HCT116 (cell line): ENCODE measurements around the gene CA6. TPM values are rescaled to one million over a fixed set of nuclear protein-coding genes. Genes with fewer than 3 reads are reported as not detected.

ENCODE experiments used
- ATAC-seq: fragments of 200-7000 bp; cut with Tn5 transposase; 2 replicates; pipeline ENCODE4 v1.9.1; 2020; ENCODE audit warnings: mild to moderate bottlenecking, moderate library complexity
- BruUV-seq: library from RNA; stranded (reverse); fragments of 400-500 nt; replicated peaks from 2 replicates; lab custom pipeline; 2021; lab: Mats Ljungman, UMichigan
- CTCF ChIA-PET: fragments of 300-600 bp; sonication (Branson Sonifier 250); formaldehyde crosslinking; loops from one replicate; lab custom pipeline; 2021; ENCODE audit warnings: antibody characterized with exemption; lab: Charles Lee
- POLR2A ChIA-PET: fragments of 300-600, 350-600 bp; sonication (Branson Sonifier 250); formaldehyde crosslinking; loops from one replicate; lab custom pipeline; 2021; ENCODE audit warnings: antibody characterized with exemption; lab: Charles Lee
- RAD21 ChIA-PET, 2 experiments: fragments of 300-600 bp; sonication (Branson Sonifier 250); formaldehyde crosslinking; loops; one replicate each; lab custom pipeline; 2023; ENCODE audit warnings: low total read pairs in 2 of 2; ENCODE audit not compliant: uncharacterized antibody in 2 of 2, unreplicated experiment in 2 of 2, low non-redundant PET in 1 of 2; lab: Charles Lee
- DNase-seq: peaks from one replicate; pipeline ENCODE4 v3.0.0-alpha.2; 2010; ENCODE audit warnings: low read depth, low spot score
- H2AFZ ChIP-seq: fragments of 200-600 bp; shearing (Covaris generic), sonication (generic); 2 replicates; pipeline ENCODE4 v1.6.1; 2017; ENCODE audit warnings: low read depth, mixed run types, mixed read lengths, antibody characterized with exemption, low read length; ENCODE audit not compliant: poor library complexity, severe bottlenecking
- H3K27ac ChIP-seq: 2 replicates; pipeline ENCODE4 v1.5.1; 2012; ENCODE audit warnings: low read depth, low read length
- H3K27me3 ChIP-seq: fragments of 200-600 bp; sonication (generic); 2 replicates; pipeline ENCODE4 v1.6.1; 2016; ENCODE audit warnings: mixed run types, low read length, mixed read lengths; ENCODE audit not compliant: insufficient read depth
- H3K36me3 ChIP-seq, 2 experiments: fragments of 200-500 bp in 1 of 2; fragments of 200-600 bp in 1 of 2; sonication (Bioruptor generic) in 1 of 2; sonication (generic) in 1 of 2; 2 replicates each; pipeline versions ENCODE4 v1.5.1 to v1.6.1; 2014 to 2016; ENCODE audit warnings: low read length in 2 of 2, inconsistent platforms in 1 of 2, mixed read lengths in 1 of 2, mixed run types in 1 of 2; ENCODE audit not compliant: insufficient read depth in 2 of 2, control insufficient read depth in 1 of 2
- H3K4me1 ChIP-seq, 2 experiments: fragments of 200-600 bp in 1 of 2; sonication (generic) in 1 of 2; 2 replicates each; pipeline versions ENCODE4 v1.5.1 to v1.6.1; 2012 to 2017; ENCODE audit warnings: low read length in 2 of 2, inconsistent platforms in 1 of 2, mild to moderate bottlenecking in 1 of 2, mixed read lengths in 1 of 2, mixed run types in 1 of 2, moderate library complexity in 1 of 2; ENCODE audit not compliant: insufficient read depth in 2 of 2, control insufficient read depth in 1 of 2
- H3K4me2 ChIP-seq: fragments of 200-600 bp; sonication (generic); 2 replicates; pipeline ENCODE4 v1.6.1; 2017; ENCODE audit warnings: mixed run types, low read length, mixed read lengths
- H3K4me3 ChIP-seq, 2 experiments: fragments of 200-600 bp in 1 of 2; sonication (generic) in 1 of 2; replicated peaks in 1 of 2; 2 replicates each; pipeline ENCODE4 v1.5.1; 2011 to 2016; ENCODE audit warnings: low read length in 2 of 2, control low read depth in 1 of 2, low read depth in 1 of 2, mild to moderate bottlenecking in 1 of 2, mixed read lengths in 1 of 2, mixed run types in 1 of 2
- H3K79me2 ChIP-seq: fragments of 200-600 bp; sonication (generic); 2 replicates; pipeline ENCODE4 v1.6.1; 2017; ENCODE audit warnings: mild to moderate bottlenecking, mixed run types, low read length, moderate library complexity, mixed read lengths; ENCODE audit not compliant: insufficient read depth
- H3K9ac ChIP-seq: fragments of 200-600 bp; sonication (generic); 2 replicates; pipeline ENCODE4 v1.6.1; 2016; ENCODE audit warnings: low read length, mixed read lengths
- H3K9me2 ChIP-seq: fragments of 200-600 bp; sonication (generic), shearing (Covaris generic); 2 replicates; pipeline ENCODE4 v1.6.1; 2017; ENCODE audit warnings: mixed run types, mild to moderate bottlenecking, moderate library complexity; ENCODE audit not compliant: insufficient read depth
- H3K9me3 ChIP-seq, 2 experiments: fragments of 200-500 bp in 1 of 2; fragments of 200-600 bp in 1 of 2; sonication (Bioruptor generic) in 1 of 2; sonication (generic) in 1 of 2; 2 replicates each; pipeline ENCODE4 v1.6.1; 2014 to 2017; ENCODE audit warnings: low read length in 2 of 2, mixed read lengths in 2 of 2, inconsistent platforms in 1 of 2, low read depth in 1 of 2, mild to moderate bottlenecking in 1 of 2, mixed run types in 1 of 2, moderate library complexity in 1 of 2; ENCODE audit not compliant: control insufficient read depth in 1 of 2, insufficient read depth in 1 of 2
- H4K20me1 ChIP-seq: fragments of 200-600 bp; sonication (generic), shearing (Covaris generic); 2 replicates; pipeline ENCODE4 v1.6.1; 2017; ENCODE audit warnings: mixed run types, mild to moderate bottlenecking, moderate library complexity; ENCODE audit not compliant: insufficient read depth
- CEBPB ChIP-seq: IDR thresholded peaks from 2 replicates; pipeline ENCODE4 v1.6.1; 2012; ENCODE audit warnings: low read depth
- EGR1 ChIP-seq: IDR thresholded peaks from 2 replicates; pipeline ENCODE4 v1.6.1; 2012; ENCODE audit warnings: low read depth
- ELF1 ChIP-seq: IDR thresholded peaks from 2 replicates; pipeline ENCODE4 v1.6.1; 2012; ENCODE audit warnings: low read depth, borderline replicate concordance
- EZH2 ChIP-seq: fragments of 200-600 bp; sonication (generic); IDR thresholded peaks from 2 replicates; pipeline ENCODE4 v1.6.1; 2017; ENCODE audit warnings: antibody characterized with exemption, mixed run types
- EZH2phosphoT487 ChIP-seq: fragments of 200-600 bp; IDR thresholded peaks from 2 replicates; pipeline ENCODE4 v1.6.1; 2018; ENCODE audit warnings: antibody characterized with exemption, borderline replicate concordance
- FOSL1 ChIP-seq: IDR thresholded peaks from 2 replicates; pipeline ENCODE4 v1.6.1; 2012; ENCODE audit warnings: low read depth
- JUND ChIP-seq: IDR thresholded peaks from 2 replicates; pipeline ENCODE4 v1.6.1; 2012
- RAD21 ChIP-seq: IDR thresholded peaks from 2 replicates; pipeline ENCODE4 v1.6.1; 2012; ENCODE audit warnings: low read depth, mild to moderate bottlenecking
- SIN3A ChIP-seq: IDR thresholded peaks from 2 replicates; pipeline ENCODE4 v1.6.1; 2012; ENCODE audit warnings: low read depth
- SRF ChIP-seq: IDR thresholded peaks from 2 replicates; pipeline ENCODE4 v1.6.1; 2012; ENCODE audit warnings: low read depth
- YY1 ChIP-seq: IDR thresholded peaks from 2 replicates; pipeline ENCODE4 v1.6.1; 2011; ENCODE audit warnings: low read length, low read depth, moderate library complexity, mild to moderate bottlenecking; ENCODE audit not compliant: insufficient replicate concordance; ENCODE audit errors: extremely low read depth
- ZFX ChIP-seq: fragments of 450-650 bp; IDR thresholded peaks from 2 replicates; pipeline ENCODE4 v1.6.1; 2017
- intact Hi-C: fragments of 100-400 bp; cut with micrococcal nuclease; formaldehyde crosslinking; loops from 2 replicates; pipeline ENCODE4 v1.10.0; 2022
- total RNA-seq: library from RNA; stranded (reverse); gene quantifications from one replicate; pipeline ENCODE4 v1.2.1, GENCODE V29; 2021; ENCODE audit not compliant: unreplicated experiment
- TF ChIP-seq, protein P1 (sequence below): IDR thresholded peaks from 2 replicates; pipeline ENCODE4 v1.6.1; 2012

The CA6 gene
- total RNA-seq, 1 experiment from 2014 or later = not detected

DNA sequence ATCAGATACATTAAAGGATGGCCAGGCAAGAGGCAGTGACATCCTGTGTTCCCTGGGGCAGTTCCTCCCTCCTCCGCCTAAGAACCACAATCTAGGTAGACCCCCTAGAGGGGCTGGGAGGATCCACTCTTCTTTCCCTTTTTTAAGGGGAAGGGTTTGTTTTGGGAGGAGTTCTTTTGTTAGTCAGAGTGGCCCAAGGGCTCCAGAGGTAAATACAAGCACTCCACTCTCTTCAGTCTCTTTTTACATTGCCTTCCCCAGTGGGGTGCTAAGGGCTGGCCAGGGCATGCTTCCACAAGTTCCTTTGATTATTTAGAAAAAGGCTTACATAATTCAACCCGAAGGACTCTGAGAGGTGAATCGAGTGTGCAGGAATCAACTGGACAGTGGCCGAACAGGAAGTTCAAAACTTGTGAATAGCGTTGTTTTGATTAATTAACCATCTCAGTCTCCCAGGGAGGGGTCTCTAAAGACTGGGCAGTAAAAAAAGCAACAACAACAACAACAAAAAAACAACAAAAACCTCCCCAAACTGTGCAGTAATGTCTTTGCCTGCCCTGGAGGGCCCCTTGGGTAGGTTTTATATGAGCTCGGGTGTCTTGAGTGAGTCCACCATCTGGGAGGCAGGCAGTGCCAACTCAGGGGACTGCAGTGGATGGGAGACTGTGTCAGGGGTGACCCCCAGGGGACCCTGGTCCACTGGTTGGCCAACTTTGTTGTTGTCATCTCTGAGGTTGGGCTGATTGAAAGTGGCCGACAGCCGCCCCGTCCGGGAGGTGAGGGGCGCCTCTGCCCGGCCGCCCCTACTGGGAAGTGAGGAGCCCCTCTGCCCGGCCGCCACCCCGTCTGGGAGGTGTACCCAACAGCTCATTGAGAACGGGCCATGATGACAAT, 34.0 kb upstream of the CA6 start:
- H3K9me2 ChIP-seq = no peaks in the 10 kb centered on the region
- no peaks in the 10 kb centered on the region for H3K79me2 ChIP-seq
- no TSS peak for BruUV-seq
- no peaks in the 10 kb centered on the region; the same call in 1 of the 2 replicates for H3K27me3 ChIP-seq
- no peak overlapping the region for H2AFZ ChIP-seq
- no peak overlapping the region for H3K4me3 ChIP-seq
- ChIA-PET RAD21 (no interaction called here), POLR2A (interaction anchor here (0.8 kb wide), 1 partner anchor 33 kb away, joined by 3 read pairs; the partner anchor contains the start of gene ENO1), CTCF (no interaction called here)
- no peak overlapping the region for H3K27ac ChIP-seq
- no peak for ATAC-seq
- DNase-seq = no peak
- no peak overlapping the region for H3K9ac ChIP-seq
- TF ChIP-seq SRF = no peak
- TF ChIP-seq, protein P1, sequence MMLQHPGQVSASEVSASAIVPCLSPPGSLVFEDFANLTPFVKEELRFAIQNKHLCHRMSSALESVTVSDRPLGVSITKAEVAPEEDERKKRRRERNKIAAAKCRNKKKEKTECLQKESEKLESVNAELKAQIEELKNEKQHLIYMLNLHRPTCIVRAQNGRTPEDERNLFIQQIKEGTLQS = no peak
- no peak for TF ChIP-seq RAD21
- TF ChIP-seq EGR1 = no peak
- no peak for TF ChIP-seq JUND
- TF ChIP-seq SIN3A = no peak
- no peak for TF ChIP-seq EZH2phosphoT487
- TF ChIP-seq CEBPB = no peak
- no peak for TF ChIP-seq ZFX
- TF ChIP-seq YY1 = no peak
- no peak for TF ChIP-seq ELF1
- TF ChIP-seq EZH2 = no peak
- TF ChIP-seq FOSL1 = no peak
- no peaks in the 10 kb centered on the region for H3K36me3 ChIP-seq
- no peaks in the 10 kb centered on the region for H3K4me1 ChIP-seq
- H3K4me2 ChIP-seq = no peak overlapping the region
- H4K20me1 ChIP-seq = no peaks in the 10 kb centered on the region
- H3K9me3 ChIP-seq = no peaks in the 10 kb centered on the region
- intact Hi-C loops = no loop called here
